CD4-positive, alpha-beta T cell treated with Interleukin-21 for 1 hour (primary cell): ENCODE results near the gene TNMD.
A peak's percentile ranks its signal among the peaks of the same experiment; 100 is the strongest.
"Not testable (repeated sequence)": the region's sequence is repeated elsewhere in the genome, so short reads cannot be mapped to it uniquely, and the experiment has no call there.

ENCODE experiments used
- DNase-seq: peaks from one replicate; pipeline ENCODE4 v3.0.0-alpha.2; 2020

The TNMD gene

DNA sequence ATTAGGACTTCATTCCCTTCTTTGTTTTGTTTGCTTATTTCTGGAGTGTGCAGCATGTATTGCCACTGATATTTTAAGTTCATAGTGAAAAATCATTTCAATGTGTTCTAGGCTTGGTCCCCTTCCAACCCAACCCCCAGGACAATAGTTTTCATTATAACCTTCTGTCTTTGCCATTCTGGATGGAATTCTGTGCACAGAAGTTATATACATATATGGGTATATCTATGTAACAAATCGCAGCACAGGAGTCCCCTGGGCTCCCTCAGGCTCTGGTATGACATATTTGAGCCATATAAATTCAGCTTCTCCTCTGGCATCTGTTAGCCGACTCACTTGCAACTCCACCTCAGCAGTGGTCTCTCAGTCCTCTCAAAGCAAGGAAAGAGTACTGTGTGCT is at the start of gene TNMD:
TSS of gene TNMD (plus strand) at position 326 of the 400 bp plus-strand sequence. CDS start 83 bp downstream, outside the sequence.
- DNase-seq, result no peak

DNA sequence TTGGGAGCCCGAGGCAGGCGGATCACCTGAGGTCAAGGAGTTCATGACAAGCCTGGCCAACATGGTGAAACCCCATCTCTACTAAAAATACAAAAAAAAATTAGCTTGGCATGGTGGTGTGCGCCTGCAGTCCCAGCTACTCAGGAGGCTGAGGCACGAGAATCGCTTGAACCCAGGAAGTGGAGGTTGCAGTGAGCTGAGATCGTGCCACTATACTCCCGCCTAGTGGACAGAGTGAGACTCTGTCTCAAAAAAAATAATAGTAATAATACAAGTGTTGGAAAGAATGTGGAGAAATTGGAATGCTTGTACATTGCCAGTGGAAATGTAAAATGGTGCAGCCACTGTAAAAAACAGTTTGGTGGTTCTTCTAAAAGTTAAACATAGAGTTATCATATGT is 19.2 kb upstream of the TNMD start:
- not testable (repeated sequence) for DNase-seq

DNA sequence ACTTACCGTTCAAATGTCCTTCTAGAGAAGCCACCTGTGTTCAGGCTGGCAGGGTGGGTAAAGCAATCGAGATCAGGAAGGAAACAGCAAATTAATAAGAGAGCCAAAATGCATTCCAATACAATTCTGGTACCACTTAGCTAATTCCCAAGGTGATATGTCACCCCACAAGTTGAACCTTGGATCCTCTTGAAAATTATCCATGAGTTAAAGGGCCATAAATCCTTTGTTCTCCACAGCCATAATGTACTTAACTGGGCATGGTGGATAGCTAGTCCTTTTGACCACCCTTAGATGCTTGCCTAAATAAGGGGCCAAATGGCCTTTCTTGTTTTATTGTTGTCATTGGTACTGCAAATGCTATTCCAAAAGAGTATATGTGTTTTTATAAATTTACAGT is 2.0 kb downstream of the TNMD start:
- DNase-seq, result no peak

DNA sequence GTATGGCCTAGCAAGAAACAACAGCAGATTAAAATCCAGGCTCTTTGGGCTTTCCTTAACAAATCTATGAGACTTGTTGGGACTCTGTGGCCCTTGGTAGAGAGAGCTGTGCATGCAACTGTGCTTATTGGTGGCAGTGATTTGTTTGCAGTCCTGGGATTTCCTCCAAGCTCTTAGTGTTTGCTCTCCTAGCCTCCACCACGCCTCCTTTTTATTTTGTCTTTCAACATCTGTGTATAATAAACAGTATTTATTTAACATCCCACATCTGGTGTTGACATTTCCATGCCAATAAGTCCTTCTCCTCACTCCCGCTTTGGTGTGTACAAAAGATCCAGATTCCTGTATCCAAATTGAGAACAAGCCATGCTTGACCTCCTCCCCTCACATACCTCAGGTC is 3.1 kb downstream of the TNMD start:
- no peak for DNase-seq

DNA sequence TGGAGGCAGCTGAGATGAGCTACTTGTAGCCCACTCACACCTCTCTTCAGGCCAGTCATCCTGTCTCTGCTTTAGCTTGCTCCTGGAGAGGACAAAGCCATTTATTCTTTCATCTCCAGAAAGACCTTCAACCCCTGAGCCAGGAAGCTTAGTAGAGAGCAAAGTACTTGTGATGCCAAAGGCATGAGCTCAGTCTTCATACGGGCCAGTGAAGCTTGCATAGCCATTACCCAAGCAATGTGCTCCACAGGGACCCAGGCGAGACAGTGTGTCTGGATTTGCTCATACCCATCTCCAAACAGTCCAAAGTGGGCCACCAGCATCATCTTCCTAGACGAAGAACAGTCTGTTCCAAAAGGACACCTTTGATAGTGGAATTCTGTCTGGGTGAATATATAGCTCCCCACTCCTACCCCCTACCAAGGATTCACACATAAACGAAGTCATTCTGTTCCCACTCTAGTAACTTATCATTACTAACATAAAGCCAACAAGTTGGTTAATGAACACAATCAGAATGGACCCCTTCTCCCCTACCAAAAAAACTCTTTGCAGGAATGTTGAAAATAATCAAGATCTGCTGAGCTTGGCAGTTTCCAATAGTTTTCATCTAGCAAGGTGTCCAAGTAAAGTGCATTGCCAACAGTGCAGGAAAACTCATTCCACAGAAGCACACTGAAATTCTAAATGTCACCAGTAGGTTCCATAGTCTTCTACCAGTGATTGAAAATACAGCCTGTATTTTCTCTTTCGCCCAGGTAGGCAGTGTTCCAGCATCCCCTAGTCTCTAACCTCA is 6.7 kb downstream of the TNMD start:
- DNase-seq, result no peak

DNA sequence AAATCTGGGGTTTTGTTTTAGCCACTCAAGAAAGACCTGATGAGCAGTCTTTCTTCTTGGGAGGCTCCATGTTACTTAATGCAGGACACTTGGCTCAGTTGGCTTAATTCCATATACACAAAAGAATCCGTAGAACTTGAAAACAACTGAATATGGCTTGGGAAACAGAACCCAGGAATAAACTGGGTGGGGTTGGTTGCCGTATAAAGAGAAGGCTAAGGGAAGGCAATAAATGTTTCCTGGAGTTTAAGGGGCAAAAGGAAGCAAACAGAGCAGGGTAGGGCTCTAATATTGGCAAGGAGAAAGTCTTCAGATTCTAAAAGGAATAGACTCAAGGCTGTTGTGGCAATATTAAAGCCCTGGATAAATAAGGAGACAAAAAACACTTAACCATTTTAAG is 8.4 kb downstream of the TNMD start:
- DNase-seq, result no peak

DNA sequence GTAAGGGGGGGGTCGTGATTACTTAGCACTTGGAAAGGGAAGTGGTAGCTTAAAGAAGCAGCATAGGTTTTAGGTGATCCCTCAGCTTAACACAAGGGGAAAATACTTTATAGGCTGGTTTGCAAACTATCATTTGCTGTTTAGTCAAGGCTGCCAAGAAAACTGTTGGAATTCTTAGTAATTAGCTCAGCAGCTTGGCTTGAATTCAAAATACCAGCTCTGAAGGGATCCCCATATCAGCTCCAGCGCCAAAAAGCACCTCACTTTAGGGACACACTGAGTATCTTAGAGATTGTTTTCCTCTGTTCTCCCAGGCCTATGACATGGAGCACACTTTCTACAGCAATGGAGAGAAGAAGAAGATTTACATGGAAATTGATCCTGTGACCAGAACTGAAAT is 8.8 kb downstream of the TNMD start:
- no peak for DNase-seq

DNA sequence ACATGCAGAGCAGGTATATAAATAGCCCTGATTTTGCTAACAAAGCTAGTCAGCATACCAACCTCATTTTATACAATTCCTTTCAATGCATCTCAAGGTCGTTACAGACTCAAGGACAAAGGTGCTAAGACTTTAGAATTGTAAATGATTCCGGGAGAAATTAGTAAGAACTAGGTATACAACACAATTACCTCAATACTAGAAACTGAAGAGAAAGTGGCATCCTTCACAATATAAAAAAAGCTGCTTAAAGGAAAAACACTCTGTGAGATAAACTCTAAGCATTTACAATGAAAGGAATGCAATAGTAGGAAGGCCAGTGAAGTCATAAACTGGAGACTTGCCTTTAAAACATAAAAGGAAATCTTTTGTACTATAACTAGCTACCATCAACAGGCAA is 11.9 kb downstream of the TNMD start:
- no peak for DNase-seq

DNA sequence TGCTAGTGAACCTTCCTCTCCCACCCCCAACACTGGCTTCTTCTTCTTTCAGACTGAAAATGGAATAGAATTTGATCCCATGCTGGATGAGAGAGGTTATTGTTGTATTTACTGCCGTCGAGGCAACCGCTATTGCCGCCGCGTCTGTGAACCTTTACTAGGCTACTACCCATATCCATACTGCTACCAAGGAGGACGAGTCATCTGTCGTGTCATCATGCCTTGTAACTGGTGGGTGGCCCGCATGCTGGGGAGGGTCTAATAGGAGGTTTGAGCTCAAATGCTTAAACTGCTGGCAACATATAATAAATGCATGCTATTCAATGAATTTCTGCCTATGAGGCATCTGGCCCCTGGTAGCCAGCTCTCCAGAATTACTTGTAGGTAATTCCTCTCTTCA is 14.7 kb downstream of the TNMD start:
- no peak for DNase-seq

DNA sequence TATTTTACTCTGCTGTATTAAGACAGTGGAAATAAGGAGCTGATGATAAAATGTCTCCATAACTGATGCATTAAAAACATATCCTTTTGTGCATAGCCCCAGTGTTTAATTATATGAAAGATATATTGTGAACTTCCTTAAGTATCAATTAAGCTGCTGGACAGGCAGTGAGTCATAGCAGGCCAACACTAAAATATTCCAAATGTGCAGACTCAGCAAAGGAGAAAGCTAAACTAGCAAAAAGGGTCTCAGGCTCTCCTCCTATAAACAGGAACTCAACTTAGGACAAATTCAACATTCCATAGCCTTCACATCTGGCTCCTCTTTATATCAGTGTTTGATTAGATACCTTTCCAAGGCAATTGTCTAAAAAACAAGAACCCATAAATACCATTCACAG is 15.6 kb downstream of the TNMD start:
- DNase-seq, result no peak

DNA sequence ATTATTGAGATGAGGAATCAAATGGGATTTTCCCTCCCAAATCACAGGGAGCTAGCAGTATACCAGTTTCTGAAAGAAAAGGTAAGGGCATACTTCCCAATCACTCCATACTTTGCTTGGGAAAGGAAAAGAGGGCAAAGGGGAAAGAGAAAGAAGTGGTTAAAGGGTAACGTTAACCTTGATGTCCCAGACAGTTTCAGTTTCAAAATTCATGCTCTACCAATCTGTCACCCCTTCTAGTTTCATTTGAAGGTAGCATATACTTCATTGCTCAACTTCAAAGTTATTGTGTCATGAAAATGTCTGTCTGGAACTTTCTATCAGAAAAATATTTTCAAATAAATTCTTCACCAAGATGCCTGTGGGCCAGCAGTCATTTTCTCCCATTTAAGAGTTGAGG is 16.0 kb downstream of the TNMD start:
- DNase-seq, result no peak

DNA sequence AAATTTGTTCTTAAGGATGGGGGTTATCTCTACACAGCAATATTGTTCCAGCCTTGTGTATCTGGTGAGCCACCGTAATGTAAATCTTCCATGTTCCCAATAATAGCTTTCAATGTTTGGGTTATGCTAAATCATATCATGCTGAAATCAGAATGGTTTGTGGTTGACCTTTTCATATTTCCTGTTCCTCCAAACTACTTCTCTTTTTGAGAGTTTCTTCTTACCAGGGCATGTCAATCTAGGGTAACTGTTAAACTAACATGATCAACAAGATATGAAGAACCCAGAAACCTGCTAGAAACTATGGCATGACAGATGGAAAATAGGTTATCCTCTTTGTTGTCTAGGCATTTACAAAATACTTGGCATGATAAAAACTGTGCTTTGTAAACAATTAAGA is 22.0 kb downstream of the TNMD start:
- no peak for DNase-seq

DNA sequence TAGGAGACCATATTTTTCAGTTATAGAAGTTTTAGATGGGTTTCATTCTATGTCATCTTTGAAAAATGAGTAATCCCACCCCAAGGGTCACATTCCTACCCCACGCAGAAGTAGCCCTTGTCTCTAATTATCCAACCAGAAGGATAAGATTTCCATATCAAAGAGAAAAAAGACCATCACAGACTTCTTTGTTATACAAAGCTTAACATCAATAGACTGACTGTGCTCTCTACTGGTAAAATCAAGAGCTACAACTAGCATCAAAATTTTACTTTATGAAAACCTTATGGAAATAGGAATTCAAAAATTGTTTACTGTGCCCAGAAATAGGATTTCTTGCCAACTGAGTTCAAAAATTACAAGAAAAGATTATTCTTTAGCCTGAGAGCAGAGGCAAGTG is 24.9 kb downstream of the TNMD start:
- no peak for DNase-seq

DNA sequence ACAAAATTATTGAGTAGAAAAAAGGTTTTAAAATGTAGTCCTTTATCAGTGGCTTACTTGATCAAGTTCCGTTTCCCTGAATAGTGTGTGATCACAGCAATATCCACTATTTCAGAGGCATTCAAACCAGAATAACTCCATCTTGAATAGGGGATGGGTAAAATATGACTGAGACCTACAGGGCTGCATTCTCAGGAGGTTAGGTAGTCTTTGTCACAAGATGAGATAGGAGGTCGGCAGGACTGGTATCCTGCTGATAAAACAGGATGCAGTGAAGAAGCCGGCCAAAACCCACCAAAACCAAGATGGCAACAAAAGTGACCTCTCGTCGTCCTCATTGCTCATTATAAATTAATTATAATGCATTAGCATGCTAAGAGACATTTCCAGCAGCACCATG is 27.2 kb downstream of the TNMD start:
- DNase-seq, result no peak

DNA sequence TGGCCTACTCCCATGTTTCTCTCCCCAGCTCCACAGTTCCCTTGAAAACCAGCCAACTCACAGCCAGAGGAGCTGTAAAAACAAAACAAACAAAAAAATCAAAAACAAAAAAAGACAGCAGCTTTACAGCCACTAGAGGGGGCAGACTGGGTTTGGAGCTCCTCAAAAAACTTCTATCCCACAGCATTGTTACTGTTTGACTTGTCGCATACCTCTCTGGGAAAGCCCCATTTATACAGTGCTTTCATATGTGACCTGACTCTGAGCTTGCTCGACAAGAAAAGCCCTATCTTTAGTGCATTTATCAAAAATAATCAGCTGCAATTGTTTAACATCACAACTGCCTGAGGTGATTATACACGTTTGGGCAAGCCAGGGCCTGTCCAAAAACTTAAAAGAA is 30.3 kb downstream of the TNMD start:
- peak; percentile 8 for DNase-seq

DNA sequence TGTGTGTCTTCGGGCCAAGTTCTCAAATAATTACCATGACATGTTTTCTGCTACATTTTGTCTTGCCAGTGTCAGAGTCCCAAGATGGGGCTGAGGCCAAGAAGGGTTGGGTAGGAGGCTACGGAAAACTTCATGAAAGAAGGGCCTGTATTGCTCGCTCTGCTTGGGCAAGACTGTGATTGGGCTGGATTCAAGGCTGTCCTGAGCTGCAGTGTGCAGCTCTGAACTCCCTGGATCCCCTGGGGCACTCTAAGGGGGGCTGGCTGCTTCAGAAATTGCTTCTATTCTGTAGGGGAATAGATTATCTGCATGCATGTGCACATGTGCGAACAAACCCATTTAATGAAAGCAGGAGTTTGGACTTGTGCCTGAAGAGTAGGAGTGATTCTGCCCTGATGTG is 38.3 kb downstream of the TNMD start:
- DNase-seq, result no peak

DNA sequence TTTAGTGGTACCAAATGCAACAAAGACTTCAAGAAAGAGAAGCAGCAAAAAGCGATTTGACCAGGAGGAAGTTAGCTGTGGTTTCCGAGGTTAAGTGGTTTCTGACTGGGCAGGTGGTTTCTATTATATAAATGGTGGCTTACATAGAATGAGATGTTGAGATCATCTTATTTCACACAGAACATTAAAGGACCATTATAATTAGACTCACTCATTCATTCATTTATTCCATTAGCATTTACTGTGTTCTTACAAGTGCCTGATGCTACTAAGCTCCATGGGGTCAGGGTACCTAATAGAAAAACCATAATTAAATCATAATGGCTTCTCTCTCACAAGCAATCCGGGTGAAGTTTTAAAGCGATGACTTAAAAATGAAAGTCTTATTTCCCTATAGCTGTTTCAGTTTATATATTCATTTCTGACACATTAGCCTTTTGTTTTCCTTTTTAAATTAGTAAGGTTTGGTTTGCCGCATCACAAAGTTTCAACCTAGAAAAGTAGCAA is 41.3 kb downstream of the TNMD start:
- no peak for DNase-seq

DNA sequence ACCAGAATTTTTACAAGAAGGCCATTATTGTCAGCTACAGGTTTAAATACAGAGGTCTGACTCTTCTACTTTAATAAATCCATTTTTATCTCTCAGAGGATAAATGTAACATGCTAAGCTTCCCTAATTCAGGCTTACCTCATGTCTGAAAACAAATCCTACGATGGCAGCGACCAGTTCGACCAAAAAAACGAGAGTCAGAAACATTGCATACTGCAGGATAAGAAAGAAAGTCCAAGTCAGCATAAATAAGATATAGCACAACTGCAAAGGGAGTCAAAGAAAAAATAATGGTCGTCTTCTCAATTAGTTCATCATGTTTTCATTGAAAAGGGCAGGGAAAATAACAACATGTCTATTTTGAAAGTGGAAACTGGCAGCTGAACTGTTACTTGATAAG is 50.3 kb downstream of the TNMD start:
- DNase-seq, result no peak

DNA sequence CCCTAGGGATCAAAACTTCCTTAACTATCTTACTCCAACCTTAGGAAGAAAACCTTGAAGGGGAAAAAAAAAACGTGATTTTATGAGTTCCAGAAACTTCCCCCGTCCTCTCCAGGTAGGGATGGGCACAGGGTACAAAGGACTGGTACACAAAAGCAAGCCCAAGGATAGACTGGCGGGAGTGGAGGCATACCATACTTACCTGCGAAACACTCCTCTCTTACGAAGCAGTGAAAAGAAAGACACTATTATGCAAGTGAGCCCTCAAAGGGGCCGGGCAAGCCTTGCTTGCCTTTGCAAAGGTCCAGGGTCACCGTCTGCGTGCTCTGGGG is 51.2 kb downstream of the TNMD start:
- no peak for DNase-seq

DNA sequence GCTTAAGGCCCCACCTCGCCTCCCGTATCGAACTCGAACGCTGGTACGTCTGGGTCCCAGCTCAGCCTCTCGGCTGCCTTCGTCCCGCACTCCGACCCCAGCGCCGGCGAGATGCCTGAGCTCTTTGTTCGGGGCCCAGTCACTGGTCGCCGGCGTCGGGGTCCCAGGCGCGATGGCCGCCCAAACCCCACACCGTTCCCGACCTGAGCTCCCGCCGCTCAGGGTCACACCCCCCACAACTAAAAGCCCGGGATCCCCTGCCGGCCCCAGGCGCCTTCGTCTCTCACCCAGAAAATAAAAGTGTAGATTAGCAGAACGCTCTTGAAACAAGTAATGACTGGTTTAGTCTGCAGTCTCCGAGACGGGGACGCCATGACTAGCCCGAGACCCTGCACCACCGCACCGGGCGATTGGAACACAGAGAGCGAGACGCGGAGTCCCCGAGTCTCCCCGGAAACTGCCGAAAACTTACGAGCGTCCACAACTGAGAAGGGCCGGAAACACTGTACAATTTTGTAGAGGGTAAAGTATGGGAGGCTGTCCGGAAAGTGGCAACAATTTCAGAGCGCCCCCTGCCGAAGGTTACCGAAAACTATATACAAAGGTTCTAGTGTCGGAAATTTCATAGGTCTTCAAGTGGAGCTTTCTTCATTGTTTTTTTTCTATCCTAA is 51.7 kb downstream of the TNMD start, which contains the start of gene TSPAN6:
TSS of gene TSPAN6 (minus strand) at position 486 of the 671 bp plus-strand sequence. CDS start at position 374, 112 bp downstream.
- peak; percentile 79 for DNase-seq

DNA sequence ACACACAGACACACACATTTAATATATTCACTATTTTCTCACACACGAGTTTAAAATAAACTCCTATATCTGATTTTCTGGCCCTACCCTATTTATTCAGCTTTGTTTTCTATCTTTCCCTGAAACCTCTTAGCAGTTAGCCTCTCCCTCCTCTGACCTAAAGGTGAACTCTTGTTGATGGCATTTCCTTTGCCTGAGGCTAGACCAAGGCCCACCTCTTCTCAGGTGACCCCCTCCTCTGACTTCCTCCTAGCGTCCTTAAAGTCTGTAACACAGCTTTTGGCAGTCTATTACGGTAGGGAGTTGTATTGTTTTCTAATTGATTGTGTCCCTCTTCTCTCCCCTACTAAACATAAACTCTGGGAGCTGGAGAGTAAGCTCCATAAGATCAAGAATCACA is 57.6 kb downstream of the TNMD start:
- DNase-seq, result no peak

DNA sequence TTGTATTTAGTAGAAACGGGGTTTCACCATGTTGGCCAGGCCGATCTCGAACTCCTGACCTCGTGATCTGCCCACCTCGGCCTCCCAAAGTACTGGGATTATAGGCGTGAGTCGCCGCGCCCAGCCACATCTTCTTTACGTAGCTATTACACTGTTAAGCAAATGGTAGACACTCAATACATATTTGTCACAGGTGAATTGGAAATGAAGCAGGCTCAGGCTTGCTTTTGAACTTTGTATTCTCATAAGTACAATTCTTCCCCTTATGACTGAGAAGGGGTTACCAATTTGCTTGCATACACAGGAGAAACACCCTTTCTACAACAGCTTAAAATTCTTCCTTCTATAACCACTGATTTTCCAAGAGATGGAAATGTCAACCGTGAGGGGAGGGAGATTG is 58.5 kb downstream of the TNMD start:
- DNase-seq, result no peak

DNA sequence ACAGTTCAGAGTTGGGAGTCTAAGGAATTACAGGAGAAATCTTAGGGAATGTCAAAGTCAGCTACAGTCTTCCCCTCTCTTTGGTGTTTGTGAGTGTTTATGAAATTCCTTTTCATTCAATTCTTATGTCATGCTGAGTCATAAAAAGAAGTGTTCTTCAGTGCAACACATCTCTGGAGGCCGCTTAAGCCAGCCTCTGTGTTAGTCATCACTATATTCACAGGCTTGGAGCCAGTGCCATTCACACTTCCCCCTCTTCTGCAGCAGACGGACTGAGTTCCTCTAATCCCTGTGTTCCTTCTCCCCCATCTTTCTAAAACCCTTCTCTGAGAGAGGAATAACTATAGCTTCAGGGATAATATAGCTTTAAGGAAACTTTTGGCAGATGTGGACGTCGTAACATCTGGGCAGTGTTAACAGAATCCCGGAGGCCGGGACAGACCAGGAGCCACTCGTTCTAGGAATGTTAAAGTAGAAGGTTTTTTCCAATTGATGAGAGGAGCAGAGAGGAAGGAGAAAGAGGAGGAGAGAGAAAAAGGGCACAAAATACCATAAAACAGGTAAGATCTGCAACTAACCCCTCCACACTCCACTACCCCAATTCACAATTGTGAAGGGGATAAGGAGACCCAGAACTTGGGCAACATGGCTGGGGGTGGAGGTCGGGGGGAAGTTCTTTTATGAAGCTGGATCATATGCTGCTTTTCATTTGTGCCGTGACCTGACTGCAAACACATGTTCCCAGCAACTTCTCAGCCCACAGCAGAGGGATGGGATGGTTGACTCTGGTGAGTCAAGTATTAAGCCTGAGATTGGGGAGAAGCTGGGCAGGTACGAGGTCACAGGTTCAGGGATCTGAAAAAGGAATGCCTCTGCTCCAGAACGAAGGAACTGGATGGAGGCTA is 59.5 kb downstream of the TNMD start, which contains the start of gene SRPX2:
TSS of gene SRPX2 (plus strand) at position 244 of the 905 bp plus-strand sequence. CDS start 2,124 bp downstream, outside the sequence.
- no peak for DNase-seq
